Fibroblast of mammary gland (primary cell): ENCODE measurements around the gene SNX1.

Source experiments
- DNase-seq: peaks from one replicate; pipeline ENCODE4 v3.0.0-alpha.2; 2010; ENCODE audit warnings: low read depth
- H3K4me3 ChIP-seq: 2 replicates; pipeline ENCODE4 v1.5.1; 2011; ENCODE audit warnings: low read depth, mild to moderate bottlenecking, low read length, moderate library complexity; ENCODE audit not compliant: control insufficient read depth
- CTCF ChIP-seq: conservative IDR thresholded peaks from 2 replicates; pipeline ENCODE4 v1.5.1; 2011; ENCODE audit warnings: low read depth, low read length, inconsistent platforms; ENCODE audit not compliant: control insufficient read depth, insufficient read depth

Gene SNX1

GRCh38 chr15:64187396-64188191 lies 91.8 kb downstream of the SNX1 start:
- DNase-seq, result no peak

More at GRCh38 chr15:64187396-64188191, 91.8 kb downstream of the SNX1 start:
- no peak for TF ChIP-seq CTCF
- no peak overlapping the region for H3K4me3 ChIP-seq
